Head of caudate nucleus (tissue), 42 donors: ENCODE measurements around the gene GGA1.
A peak's percentile ranks its signal among the peaks of the same experiment; 100 is the strongest.

ENCODE experiments used
- DNase-seq, 42 donors: peaks; one replicate each; pipeline versions ENCODE4 v3.0.0 to v3.0.0-alpha.2; 2020 to 2021; ENCODE audit warnings: mixed read lengths in 7 of 42
- intact Hi-C: fragments of 100-400 bp; cut with DNase I; formaldehyde crosslinking; loops from one replicate; pipeline ENCODE4 v1.15.0; 2022

GGA1 gene

GRCh38 chr22:37608477-37609239 lies at the start of gene GGA1:
Gene GGA1 (plus strand): TSS chr22:37608834. CDS start chr22:37608861, 27 bp downstream.
- intact Hi-C loops: no loop called here

GRCh38 chr22:37559521-37559900 lies 49.1 kb upstream of the GGA1 start:
- intact Hi-C loops: no loop called here
- no peak for DNase-seq

More at GRCh38 chr22:37608477-37609239, at the start of gene GGA1:
- DNase-seq: peak; percentile 92 to 98 (median 96)

- intact Hi-C loops: no loop called here
- DNase-seq: peak in 38 of 42 donors; percentile 45 to 86 (median 72)
Measured at GRCh38 chr22:37559901-37560607, 48.6 kb upstream of the GGA1 start, which contains the start of gene CDC42EP1. Gene CDC42EP1 (plus strand): TSS chr22:37560480. CDS start chr22:37566350, 5,870 bp downstream.

GRCh38 chr22:37560608-37561211 lies 47.9 kb upstream of the GGA1 start:
- intact Hi-C loops: no loop called here
- DNase-seq: peak in 21 of 42 donors; percentile 35 to 86 (median 58)

GRCh38 chr22:37561212-37562048 lies 47.2 kb upstream of the GGA1 start:
- DNase-seq: peak; percentile 76 to 97 (median 90)
- intact Hi-C loops: no loop called here

GRCh38 chr22:37562049-37562875 lies 46.4 kb upstream of the GGA1 start:
- intact Hi-C loops: no loop called here
- no peak for DNase-seq

GRCh38 chr22:37563153-37564081 lies 45.2 kb upstream of the GGA1 start:
- DNase-seq: peak; percentile 65 to 97 (median 90)
- intact Hi-C loops: no loop called here

GRCh38 chr22:37564111-37564711 lies 44.4 kb upstream of the GGA1 start:
- peak in 1 of 42 donors; percentile 31 for DNase-seq
- intact Hi-C loops: no loop called here

- intact Hi-C loops: loop anchor here (2.0 kb wide), 1 partner anchor 19 kb away; no protein-coding TSS in a partner anchor
- no peak for DNase-seq
Measured at GRCh38 chr22:37565830-37566229, 42.8 kb upstream of the GGA1 start.

GRCh38 chr22:37566329-37566837 lies 42.3 kb upstream of the GGA1 start:
- peak in 28 of 42 donors; percentile 22 to 78 (median 61) for DNase-seq
- intact Hi-C loops: loop anchor here (2.0 kb wide), 1 partner anchor 20 kb away; no protein-coding TSS in a partner anchor

- DNase-seq: peak; percentile 65 to 93 (median 82)
- intact Hi-C loops: loop anchor here (2.0 kb wide), 1 partner anchor 20 kb away; no protein-coding TSS in a partner anchor
Measured at GRCh38 chr22:37566903-37567798, 41.5 kb upstream of the GGA1 start.

- peak in 1 of 42 donors; percentile 37 for DNase-seq
- intact Hi-C loops: no loop called here
Measured at GRCh38 chr22:37568012-37568411, 40.6 kb upstream of the GGA1 start.

- intact Hi-C loops: no loop called here
- DNase-seq: peak in 1 of 42 donors; percentile 35
Measured at GRCh38 chr22:37568448-37569008, 40.1 kb upstream of the GGA1 start.

GRCh38 chr22:37569009-37569920 lies 39.4 kb upstream of the GGA1 start:
- intact Hi-C loops: no loop called here
- peak; percentile 72 to 95 (median 90) for DNase-seq
